WERI-Rb-1 (cell line): ENCODE measurements around the gene PLCXD3.

ENCODE experiments used
- DNase-seq: peaks from one replicate; pipeline ENCODE4 v3.0.0-alpha.2; 2020
- H3K27ac ChIP-seq: fragments of 250-450 bp; sonication (Bioruptor Pico); 2 replicates; pipeline ENCODE4 v1.5.1; 2020; ENCODE audit warnings: mild to moderate bottlenecking, moderate library complexity
- H3K27me3 ChIP-seq: fragments of 250-450 bp; sonication (Bioruptor Pico); 2 replicates; pipeline ENCODE4 v1.5.1; 2021; ENCODE audit warnings: mild to moderate bottlenecking, low read depth, moderate library complexity; ENCODE audit not compliant: insufficient read depth, severe bottlenecking
- H3K36me3 ChIP-seq: fragments of 250-450 bp; sonication (Bioruptor Pico); 2 replicates; pipeline ENCODE4 v1.5.1; 2020; ENCODE audit warnings: mild to moderate bottlenecking, moderate library complexity
- H3K4me3 ChIP-seq: 2 replicates; pipeline ENCODE4 v1.5.1; 2011; ENCODE audit warnings: low read depth, mild to moderate bottlenecking, control low read depth, low read length
- H3K9me3 ChIP-seq: fragments of 250-450 bp; sonication (Bioruptor Pico); 2 replicates; pipeline ENCODE4 v1.5.1; 2021; ENCODE audit warnings: mild to moderate bottlenecking, moderate library complexity; ENCODE audit not compliant: severe bottlenecking
- CTCF ChIP-seq: IDR thresholded peaks from 2 replicates; pipeline ENCODE4 v1.5.1; 2011; ENCODE audit warnings: low read depth, mild to moderate bottlenecking, control low read depth, inconsistent platforms, low read length

The PLCXD3 gene

GRCh38 chr5:41537581-41537980 lies 27.2 kb upstream of the PLCXD3 start:
- TF ChIP-seq CTCF = no peak
- Histone ChIP-seq H3K27me3 (peaks cover 6% of the 10 kb centered on the region), H3K9me3 (no peaks in the 10 kb centered on the region), H3K36me3 (no peaks in the 10 kb centered on the region), H3K27ac (no peak overlapping the region), H3K4me3 (no peak overlapping the region)
- no peak for DNase-seq

- Histone ChIP-seq H3K9me3 (no peaks in the 10 kb centered on the region), H3K27ac (no peak overlapping the region), H3K27me3 (no peaks in the 10 kb centered on the region), H3K4me3 (no peak overlapping the region), H3K36me3 (no peaks in the 10 kb centered on the region)
- DNase-seq = no peak
- TF ChIP-seq CTCF = no peak
Measured at GRCh38 chr5:41532485-41532884, 22.1 kb upstream of the PLCXD3 start.

GRCh38 chr5:41527201-41527779 lies 16.9 kb upstream of the PLCXD3 start:
- no peak for DNase-seq

GRCh38 chr5:41526699-41527098 lies 16.3 kb upstream of the PLCXD3 start:
- Histone ChIP-seq H3K9me3 (no peaks in the 10 kb centered on the region), H3K36me3 (no peaks in the 10 kb centered on the region), H3K27ac (no peak overlapping the region), H3K27me3 (no peaks in the 10 kb centered on the region), H3K4me3 (no peak overlapping the region)
- TF ChIP-seq CTCF = no peak
- no peak for DNase-seq

More at GRCh38 chr5:41527201-41527779, 16.9 kb upstream of the PLCXD3 start:
- H3K27ac ChIP-seq = no peak overlapping the region
- H3K9me3 ChIP-seq = no peaks in the 10 kb centered on the region
- no peak for TF ChIP-seq CTCF
- no peaks in the 10 kb centered on the region for H3K36me3 ChIP-seq
- H3K4me3 ChIP-seq = no peak overlapping the region
- no peaks in the 10 kb centered on the region for H3K27me3 ChIP-seq

GRCh38 chr5:41524174-41524573 lies 13.8 kb upstream of the PLCXD3 start:
- DNase-seq = peak; percentile 28

More at GRCh38 chr5:41524174-41524573, 13.8 kb upstream of the PLCXD3 start:
- peak; percentile 58 for TF ChIP-seq CTCF
- Histone ChIP-seq H3K36me3 (no peaks in the 10 kb centered on the region), H3K4me3 (no peak overlapping the region), H3K9me3 (no peaks in the 10 kb centered on the region), H3K27me3 (no peaks in the 10 kb centered on the region), H3K27ac (no peak overlapping the region)
